HEK293 (cell line): ENCODE results near the gene TLE2.

Source experiments
- CTCF ChIA-PET: fragments of 350-600 bp; formaldehyde crosslinking; extraction: SDS; loops from one replicate; lab custom pipeline; 2021; ENCODE audit warnings: antibody characterized with exemption; lab: Yijun Ruan, JAX
- POLR2A ChIA-PET: fragments of 300-600 bp; formaldehyde crosslinking; extraction: SDS; loops from one replicate; lab custom pipeline; 2020; ENCODE audit warnings: antibody characterized with exemption, inconsistent platforms; lab: Yijun Ruan, JAX
- H3K27ac ChIP-seq: fragments of 200-500 bp; sonication (Bioruptor generic); 2 replicates; pipeline ENCODE4 v1.5.1; 2014; ENCODE audit warnings: low read depth, low read length, control low read depth, inconsistent platforms; ENCODE audit errors: extremely low read depth
- H3K36me3 ChIP-seq, 2 experiments: fragments of 200-500 bp in 1 of 2; sonication (Bioruptor generic) in 1 of 2; 1 replicate in 1 of 2; 2 replicates in 1 of 2; pipeline ENCODE4 v1.5.1; 2014 to 2017; ENCODE audit warnings: inconsistent platforms in 2 of 2, low read length in 2 of 2; ENCODE audit not compliant: control insufficient read depth in 2 of 2, insufficient read depth in 1 of 2
- H3K4me1 ChIP-seq: fragments of 200-500 bp; sonication (Bioruptor generic); 2 replicates; pipeline ENCODE4 v1.5.1; 2014; ENCODE audit warnings: mild to moderate bottlenecking, low read length, inconsistent platforms; ENCODE audit not compliant: control insufficient read depth, insufficient read depth
- H3K4me3 ChIP-seq: 2 replicates; pipeline ENCODE4 v1.5.1; 2011; ENCODE audit warnings: low read depth, mild to moderate bottlenecking, control low read depth, low read length, moderate library complexity
- H3K9me3 ChIP-seq: fragments of 200-500 bp; sonication (Bioruptor generic); 2 replicates; pipeline ENCODE4 v1.5.1; 2014; ENCODE audit warnings: low read depth, low read length, inconsistent platforms; ENCODE audit not compliant: control insufficient read depth, insufficient read depth
- HIC1 ChIP-seq: fragments of 450-650 bp; formaldehyde crosslinking; IDR thresholded peaks from 2 replicates; pipeline ENCODE4 v1.5.1; 2016; ENCODE audit warnings: missing biosample characterization, missing genetic modification characterization
- KLF1 ChIP-seq: fragments of 450-650 bp; formaldehyde crosslinking; IDR thresholded peaks from 2 replicates; pipeline ENCODE4 v1.5.1; 2016; ENCODE audit warnings: missing biosample characterization, missing genetic modification characterization
- KLF9 ChIP-seq: fragments of 450-650 bp; formaldehyde crosslinking; IDR thresholded peaks from 2 replicates; pipeline ENCODE4 v1.5.1; 2016; ENCODE audit warnings: missing biosample characterization, missing genetic modification characterization, low read depth
- MZF1 ChIP-seq: fragments of 450-650 bp; formaldehyde crosslinking; IDR thresholded peaks from 2 replicates; pipeline ENCODE4 v1.5.1; 2017; ENCODE audit warnings: missing biosample characterization, missing genetic modification characterization, borderline replicate concordance
- REPIN1 ChIP-seq: fragments of 450-650 bp; formaldehyde crosslinking; IDR thresholded peaks from 2 replicates; pipeline ENCODE4 v1.5.1; 2017; ENCODE audit warnings: missing biosample characterization, missing genetic modification characterization, low read depth
- SP7 ChIP-seq: fragments of 450-650 bp; formaldehyde crosslinking; IDR thresholded peaks from 2 replicates; pipeline ENCODE4 v1.5.1; 2016; ENCODE audit warnings: missing biosample characterization, missing genetic modification characterization
- TSHZ1 ChIP-seq: fragments of 450-650 bp; formaldehyde crosslinking; IDR thresholded peaks from 2 replicates; pipeline ENCODE4 v1.5.1; 2016; ENCODE audit warnings: missing biosample characterization, missing genetic modification characterization, borderline replicate concordance
- ZBTB11 ChIP-seq: fragments of 450-650 bp; formaldehyde crosslinking; conservative IDR thresholded peaks from 2 replicates; pipeline ENCODE4 v1.5.1; 2016; ENCODE audit warnings: low read depth, missing biosample characterization, missing genetic modification characterization
- ZBTB20 ChIP-seq: fragments of 450-650 bp; formaldehyde crosslinking; IDR thresholded peaks from 2 replicates; pipeline ENCODE4 v1.5.1; 2016; ENCODE audit warnings: missing biosample characterization, missing genetic modification characterization
- ZBTB26 ChIP-seq: fragments of 450-650 bp; formaldehyde crosslinking; optimal IDR thresholded peaks from 2 replicates; pipeline ENCODE3; 2016; ENCODE audit warnings: missing biosample characterization, mild to moderate bottlenecking, missing genetic modification characterization
- ZBTB44 ChIP-seq: fragments of 450-650 bp; IDR thresholded peaks from 2 replicates; pipeline ENCODE4 v1.5.1; 2018; ENCODE audit warnings: missing biosample characterization, mild to moderate bottlenecking, missing genetic modification characterization
- ZNF133 ChIP-seq: fragments of 450-650 bp; formaldehyde crosslinking; IDR thresholded peaks from 2 replicates; pipeline ENCODE4 v1.5.1; 2016; ENCODE audit warnings: missing biosample characterization, missing genetic modification characterization
- ZNF266 ChIP-seq: fragments of 450-650 bp; formaldehyde crosslinking; IDR thresholded peaks from 2 replicates; pipeline ENCODE4 v1.5.1; 2016; ENCODE audit warnings: missing biosample characterization, missing genetic modification characterization, low read depth
- ZNF335 ChIP-seq: fragments of 450-650 bp; formaldehyde crosslinking; conservative IDR thresholded peaks from 2 replicates; pipeline ENCODE4 v1.5.1; 2016; ENCODE audit warnings: missing biosample characterization, missing genetic modification characterization
- ZNF341 ChIP-seq: fragments of 450-650 bp; formaldehyde crosslinking; IDR thresholded peaks from 2 replicates; pipeline ENCODE4; 2016; ENCODE audit warnings: low read depth, missing biosample characterization, missing genetic modification characterization
- ZNF488 ChIP-seq: fragments of 450-650 bp; formaldehyde crosslinking; IDR thresholded peaks from 2 replicates; pipeline ENCODE4 v1.5.1; 2016; ENCODE audit warnings: missing biosample characterization, missing genetic modification characterization
- ZNF530 ChIP-seq: fragments of 450-650 bp; formaldehyde crosslinking; IDR thresholded peaks from 2 replicates; pipeline ENCODE4 v1.5.1; 2016; ENCODE audit warnings: low read depth, missing biosample characterization, missing genetic modification characterization
- ZNF596 ChIP-seq: fragments of 450-650 bp; IDR thresholded peaks from 2 replicates; pipeline ENCODE4 v1.5.0; 2018; ENCODE audit warnings: missing biosample characterization, mild to moderate bottlenecking, missing genetic modification characterization, moderate library complexity
- ZNF660 ChIP-seq: fragments of 450-650 bp; IDR thresholded peaks from 2 replicates; pipeline ENCODE4 v1.5.1; 2018; ENCODE audit warnings: missing biosample characterization, mild to moderate bottlenecking, missing genetic modification characterization
- ZNF692 ChIP-seq: fragments of 450-650 bp; formaldehyde crosslinking; IDR thresholded peaks from 2 replicates; pipeline ENCODE4 v1.5.1; 2016; ENCODE audit warnings: missing biosample characterization, missing genetic modification characterization

The TLE2 gene

GRCh38 chr19:3062165-3063105 is 33.4 kb upstream of the TLE2 start, which contains the start of gene TLE5:
Gene TLE5, minus strand, starts transcription at chr19:3062495. Its CDS starts 295 bp downstream, at chr19:3062200.
- peak within 1 kb of the TSS; percentile 75; the same call in 1 of the 2 replicates for H3K27ac ChIP-seq
- H3K4me3 ChIP-seq, result peak within 1 kb of the TSS; percentile 59
- H3K9me3 ChIP-seq, result no peaks in the 10 kb centered on the region
- POLR2A ChIA-PET, result interaction anchor here (0.5 to 1.2 kb wide), 8 partner anchors 10 to 1800 kb away, joined by 3 to 7 read pairs (median 3); no protein-coding TSS in a partner anchor
- H3K4me1 ChIP-seq, result peaks cover 6% of the 10 kb centered on the region
- CTCF ChIA-PET, result interaction anchor here (2.4 kb wide), 1 partner anchor 13 kb away, joined by 12 read pairs; no protein-coding TSS in a partner anchor
- peaks cover 11 to 32% of the 10 kb centered on the region in 2 experiments for H3K36me3 ChIP-seq
- no peak for TF ChIP-seq REPIN1 (tag by site-specific recombination)
- no peak for TF ChIP-seq ZNF530 (tag by site-specific recombination)
- TF ChIP-seq ZBTB20 (tag by site-specific recombination), result peak; percentile 30; the same call in 1 of the 2 replicates
- TF ChIP-seq ZNF266 (tag by site-specific recombination), result no peak
- TF ChIP-seq TSHZ1 (tag by site-specific recombination), result no peak
- no peak for TF ChIP-seq ZNF660 (tag by site-specific recombination)
- TF ChIP-seq KLF9 (tag by site-specific recombination), result peak; percentile 76
- peak; percentile 90 for TF ChIP-seq ZNF335
- peak; percentile 34; the same call in 1 of the 2 replicates for TF ChIP-seq ZNF341
- 0 out of 2 replicates have a peak, but pooled peaks have one; percentile 30 for TF ChIP-seq SP7 (tag by site-specific recombination)
- peak; percentile 28; the same call in 1 of the 2 replicates for TF ChIP-seq HIC1 (tag by site-specific recombination)
- TF ChIP-seq ZNF488 (tag by site-specific recombination), result no peak
- TF ChIP-seq ZBTB11 (tag by site-specific recombination), result peak; percentile 53
- no peak for TF ChIP-seq ZNF133
- peak; percentile 54 for TF ChIP-seq KLF1 (tag by site-specific recombination)
- TF ChIP-seq ZBTB26 (tag by site-specific recombination), result peak; percentile 24
- TF ChIP-seq ZNF596 (tag by site-specific recombination), result no peak
- no peak for TF ChIP-seq ZBTB44 (tag by site-specific recombination)
- TF ChIP-seq ZNF692 (tag by site-specific recombination), result 0 out of 2 replicates have a peak, but pooled peaks have one; percentile 33
- no peak for TF ChIP-seq MZF1 (tag by site-specific recombination)
